Sigmoid colon (tissue), 4 donors: ENCODE results near the gene FAM50B.

Experiments
- CTCF ChIP-seq, 4 experiments: fragments of 450-650 bp in 3 of 4; fragments of 200-600 bp in 1 of 4; IDR thresholded peaks; one replicate each; pipeline ENCODE4 v1.5.1; 2016 to 2019; ENCODE audit warnings: antibody characterized with exemption in 4 of 4, mild to moderate bottlenecking in 3 of 4, moderate library complexity in 2 of 4
- POLR2A ChIP-seq, 2 donors: fragments of 450-650 bp; IDR thresholded peaks; one replicate each; pipeline ENCODE4 v1.6.1; 2016; ENCODE audit warnings: antibody characterized with exemption in 2 of 2, mild to moderate bottlenecking in 2 of 2, moderate library complexity in 2 of 2
- POLR2AphosphoS5 ChIP-seq, 4 donors: sonication (generic); formaldehyde crosslinking; IDR thresholded peaks; one replicate each; pipeline ENCODE4 v1.6.1; 2017; ENCODE audit warnings: antibody characterized with exemption in 4 of 4

DNA sequence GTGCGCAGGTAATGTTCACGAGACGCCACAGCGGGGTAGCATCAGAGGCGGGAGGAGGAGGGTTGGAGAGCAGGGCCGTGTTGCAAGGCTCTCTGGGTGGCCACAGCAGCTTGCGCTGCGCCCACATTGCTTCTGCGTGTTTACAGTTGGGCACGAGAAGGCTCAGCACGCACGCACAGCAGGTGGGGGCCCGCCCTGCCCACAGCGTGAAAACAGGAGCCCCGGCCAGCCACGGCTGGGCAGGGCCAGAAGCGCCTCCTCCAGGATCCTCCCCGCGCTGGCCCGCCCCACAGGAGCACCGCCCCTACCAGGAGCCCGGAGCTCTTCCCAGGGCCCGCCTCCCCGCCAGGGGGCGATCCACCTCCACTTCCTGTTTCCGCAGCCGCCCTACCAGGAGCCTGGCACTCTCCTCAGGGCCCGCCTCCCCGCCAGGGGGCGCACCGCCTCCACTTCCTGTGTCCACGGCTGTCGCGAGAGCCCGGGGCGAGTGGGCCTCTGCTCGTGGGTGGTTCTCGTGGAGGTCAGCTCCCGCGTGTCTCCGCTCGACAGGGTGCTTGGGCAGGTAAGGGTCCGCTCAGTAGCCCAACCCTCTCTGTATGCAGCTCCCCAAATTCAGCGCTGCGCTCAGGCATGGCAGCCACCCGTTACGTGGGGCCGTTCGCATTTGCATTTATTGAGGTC lies at the start of gene FAM50B:
- peak; percentile 83 to 99 (median 96) for TF ChIP-seq CTCF (IDR thresholded peaks at IDR 0.05)
- TF ChIP-seq POLR2A (IDR thresholded peaks at IDR 0.05): no peak
- peak; percentile 29 to 65 (median 54) for TF ChIP-seq POLR2AphosphoS5 (IDR thresholded peaks at IDR 0.05)
